Gastrocnemius medialis (tissue), 4 donors: ENCODE measurements around the gene FAM222B.

Source experiments
- CTCF ChIP-seq, 5 experiments: fragments of 450-650 bp in 3 of 5; fragments of 200-600 bp in 2 of 5; sonication (generic) in 2 of 5; IDR thresholded peaks in 4 of 5; conservative IDR thresholded peaks in 1 of 5; 1 replicate in 4 of 5; 2 replicates in 1 of 5; pipeline ENCODE4 v1.5.1; 2016 to 2019; ENCODE audit warnings: antibody characterized with exemption in 5 of 5, mild to moderate bottlenecking in 3 of 5, moderate library complexity in 3 of 5
- POLR2A ChIP-seq, 2 donors: fragments of 450-650 bp; IDR thresholded peaks; one replicate each; pipeline ENCODE4 v1.6.1; 2017; ENCODE audit warnings: antibody characterized with exemption in 2 of 2, mild to moderate bottlenecking in 2 of 2, moderate library complexity in 2 of 2

GRCh38 chr17:28878158-28878910, 35.7 kb upstream of the FAM222B start:
- TF ChIP-seq CTCF (IDR thresholded peaks at IDR 0.05 in 4 of 5, conservative IDR thresholded peaks at IDR 0.05 in 1 of 5) (no peak), POLR2A (IDR thresholded peaks at IDR 0.05) (no peak)
